K562 treated with DMSO at 1 percent for 24 hours (cell line): ENCODE results near the gene CCDC13. TPM values are rescaled to one million over a fixed set of nuclear protein-coding genes. Genes with fewer than 3 reads are reported as not detected.

ENCODE experiments used
- total RNA-seq: library from RNA; unstranded; fragments of 300-600 nt; gene quantifications from 2 replicates; pipeline ENCODE4 v1.2.3, GENCODE V29; 2022; ENCODE audit warnings: low read depth; ENCODE audit not compliant: insufficient read depth

The CCDC13 gene, protein sequence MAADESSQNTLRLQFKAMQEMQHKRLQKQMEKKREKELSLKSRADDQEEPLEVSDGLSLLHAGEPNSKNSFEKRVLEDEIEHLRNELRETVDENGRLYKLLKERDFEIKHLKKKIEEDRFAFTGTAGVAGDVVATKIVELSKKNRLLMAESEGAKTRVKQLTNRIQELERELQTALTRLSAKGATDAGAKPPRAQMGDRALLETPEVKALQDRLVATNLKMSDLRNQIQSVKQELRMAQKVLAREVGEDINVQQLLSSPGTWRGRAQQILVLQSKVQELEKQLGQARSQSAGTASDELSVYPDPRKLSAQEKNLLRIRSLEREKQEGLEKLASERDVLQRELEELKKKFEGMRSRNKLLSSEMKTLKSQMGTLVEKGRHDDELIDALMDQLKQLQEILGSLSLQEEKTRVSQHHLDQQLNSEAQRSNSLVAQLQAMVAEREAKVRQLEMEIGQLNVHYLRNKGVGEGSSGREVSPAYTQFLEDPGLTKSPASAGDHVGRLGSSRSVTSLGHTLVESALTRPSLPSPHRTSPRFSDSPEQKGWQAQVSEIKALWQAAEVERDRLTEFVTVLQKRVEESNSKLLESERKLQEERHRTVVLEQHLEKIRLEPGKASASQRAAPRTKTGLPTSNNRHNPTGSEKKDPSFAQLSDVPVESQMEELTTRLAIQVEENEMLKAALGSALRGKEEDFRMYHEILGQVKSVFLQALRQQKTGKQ
- 1.2 and 1.7 TPM in 2 replicates for total RNA-seq

DNA sequence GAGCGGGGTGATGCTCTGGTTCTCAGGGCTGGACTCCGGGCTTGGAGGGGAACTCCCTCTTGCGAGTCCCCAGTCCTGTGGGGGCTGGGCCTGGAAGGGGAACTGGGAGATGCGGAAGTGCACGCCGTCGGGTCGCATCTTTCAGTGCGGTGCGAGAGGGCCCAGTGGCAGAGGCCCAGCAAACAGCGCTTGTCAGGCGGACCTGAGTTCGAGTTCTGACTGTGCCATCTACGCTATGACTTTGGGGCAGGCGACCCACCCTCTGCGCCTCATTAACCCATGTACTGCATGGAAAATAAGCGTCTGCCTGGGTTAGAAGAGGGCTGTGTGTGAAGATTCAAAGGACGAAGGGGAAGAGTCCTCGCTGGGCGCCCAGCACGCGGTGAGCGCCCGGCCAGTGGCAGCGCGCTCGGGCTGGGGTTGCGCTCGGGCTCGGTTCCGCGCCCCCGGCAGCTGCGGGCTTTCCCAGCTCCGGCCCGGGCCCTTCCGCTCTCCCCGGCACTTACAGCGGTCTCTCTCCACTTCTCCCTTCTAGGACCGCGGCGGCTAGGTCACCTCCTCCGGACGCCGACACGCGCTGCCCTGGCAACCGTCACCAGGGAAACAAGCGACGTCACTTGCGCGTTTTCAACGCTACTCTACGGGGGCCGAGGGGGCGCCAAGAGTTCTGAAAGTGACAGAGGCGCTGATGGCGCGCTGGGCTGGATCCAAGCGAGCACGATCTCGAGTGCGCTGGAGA, at the start of gene CCDC13:
TSS of gene CCDC13 (minus strand) at position 584 of the 739 bp plus-strand sequence. CDS start 14,908 bp downstream, outside the sequence.

DNA sequence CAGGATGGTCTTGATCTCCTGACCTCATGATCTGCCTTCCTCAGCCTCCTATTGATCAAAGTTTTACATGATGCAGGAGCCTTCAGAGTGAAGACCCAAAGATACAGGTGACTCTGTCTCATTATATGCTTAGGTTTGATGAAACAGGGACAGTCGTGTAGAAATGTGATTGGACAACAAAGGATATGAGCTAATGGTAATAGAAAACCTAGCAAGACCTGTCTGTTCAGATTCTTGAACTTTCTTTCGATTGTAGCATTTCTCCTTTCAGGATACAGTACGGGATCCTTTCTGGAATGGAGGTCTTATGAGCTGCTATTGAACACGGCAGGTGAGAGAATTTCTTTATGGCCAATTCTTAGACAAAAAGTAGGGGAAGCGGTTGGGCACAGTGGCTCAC, 36.1 kb upstream of the CCDC13 start, which contains the start of gene ACKR2:
TSS of gene ACKR2 (plus strand) at position 244 of the 400 bp plus-strand sequence. CDS start 55,058 bp downstream, outside the sequence.

DNA sequence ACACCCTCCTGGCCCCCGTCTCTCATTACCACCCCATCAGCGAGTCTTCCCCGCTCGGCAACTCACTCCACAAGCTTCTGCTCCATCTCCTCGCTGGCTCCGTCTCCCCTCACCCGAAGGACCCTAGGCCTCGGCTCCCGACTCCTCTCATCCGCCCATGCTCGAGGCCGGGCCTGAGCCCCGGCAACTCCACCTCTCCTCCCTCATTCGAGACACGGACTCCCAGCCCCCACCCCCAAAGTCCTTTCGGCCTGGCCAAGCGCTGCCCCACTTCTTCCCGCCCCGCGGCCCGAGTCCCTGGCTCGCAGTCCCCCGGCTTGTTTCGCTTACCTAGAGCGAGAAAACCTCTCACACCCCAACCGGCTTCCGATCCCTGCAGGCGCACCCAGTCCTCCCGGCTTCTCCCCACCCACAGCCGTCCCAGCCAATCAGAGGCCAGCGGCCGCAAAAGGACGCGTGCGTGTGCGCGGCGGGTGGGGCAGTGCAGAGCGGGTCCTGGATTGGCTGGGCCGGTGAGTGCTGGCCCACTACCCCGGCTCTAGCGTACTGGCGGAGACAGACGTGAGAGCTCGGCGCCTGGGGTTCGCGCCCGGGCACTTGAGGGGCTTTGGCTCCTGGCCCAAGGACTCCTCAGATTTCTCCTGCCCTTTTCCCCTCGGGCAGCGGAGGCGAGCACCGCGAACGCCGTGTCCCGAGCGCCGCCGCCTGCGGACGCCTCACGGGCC, 31.2 kb upstream of the CCDC13 start, which contains the start of gene HIGD1A:
TSS of gene HIGD1A (minus strand) at position 385 of the 725 bp plus-strand sequence. CDS start 10,237 bp downstream, outside the sequence.

Other genes starting within 250 kb of the CCDC13 start
- 54.6 and 67.8 TPM in 2 replicates for gene SEC22C, start 191.3 kb downstream of the CCDC13 start, total RNA-seq
- 56.5 and 57.4 TPM in 2 replicates for gene SS18L2, start 182.4 kb downstream of the CCDC13 start, total RNA-seq
- 13.1 and 15.6 TPM in 2 replicates for gene NKTR, start 172.6 kb downstream of the CCDC13 start, total RNA-seq
- gene ZBTB47, start 119.6 kb downstream of the CCDC13 start, total RNA-seq, result 2.2 and 2.8 TPM in 2 replicates
- gene KLHL40, start 87.7 kb downstream of the CCDC13 start, total RNA-seq, result not detected in 2 replicates
- 0.21 TPM in 1 of 2 replicates, not detected in the other for gene HHATL, start 70.5 kb downstream of the CCDC13 start, total RNA-seq
- gene HIGD1A, start 31.2 kb upstream of the CCDC13 start, total RNA-seq, result 94.5 and 121 TPM in 2 replicates
- gene ACKR2, start 36.2 kb upstream of the CCDC13 start, total RNA-seq, result 0.56 and 1.1 TPM in 2 replicates
- gene CYP8B1, start 102.6 kb upstream of the CCDC13 start, total RNA-seq, result not detected in 2 replicates
- gene ZNF662, start 132.9 kb upstream of the CCDC13 start, total RNA-seq, result 0.59 and 0.98 TPM in 2 replicates
- gene GASK1A, start 206.1 kb upstream of the CCDC13 start, total RNA-seq, result 0.51 TPM in 1 of 2 replicates, not detected in the other